Measurements from ENCODE around the gene KDM7A.

DNA sequence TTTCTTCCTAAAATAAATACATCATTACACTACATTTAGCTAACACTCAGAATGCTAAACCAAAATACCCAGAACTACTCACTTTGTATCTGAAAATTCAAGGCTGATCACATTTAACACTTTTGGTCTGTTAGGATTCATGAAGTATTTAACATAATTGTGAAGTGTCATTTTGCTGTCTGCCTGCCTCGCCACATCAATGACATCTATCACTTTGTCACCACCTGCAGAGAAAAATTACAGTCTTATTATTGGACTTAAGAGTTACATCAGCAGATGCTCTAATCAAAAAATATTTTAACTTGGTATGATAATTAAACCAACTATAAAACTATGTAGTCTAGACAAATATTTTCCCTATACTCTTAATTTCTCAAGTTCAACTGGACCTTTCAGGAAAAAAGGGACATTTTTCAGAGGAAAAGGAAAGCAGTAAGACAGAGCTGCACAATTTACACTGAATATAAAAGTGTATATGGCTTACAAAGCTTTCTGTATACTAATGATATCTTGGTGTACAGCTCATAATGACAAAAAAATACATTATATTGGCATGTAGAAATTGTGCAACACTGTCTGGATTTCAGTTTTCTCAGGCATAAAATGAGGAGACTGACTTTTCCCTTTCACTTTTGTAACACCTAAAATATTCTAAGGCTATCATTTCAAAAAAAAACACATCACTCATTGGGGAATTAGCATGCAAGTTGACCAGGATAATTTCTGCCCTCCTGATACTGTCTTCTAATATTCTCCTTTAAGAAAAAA, 49.2 kb downstream of the KDM7A start:
- TF ChIP-seq CTCF (IDR thresholded peaks at IDR 0.05; ENCODE audit: poor library complexity) (no peak), EZH2phosphoT487 (IDR thresholded peaks at IDR 0.05; ENCODE audit: low read depth, severe bottlenecking, unreplicated experiment) (no peak)

All from hepatocyte (in vitro differentiated cells).